Posterior vena cava (tissue), 2 donors: ENCODE measurements around the gene BBOX1. TPM values are rescaled to one million over a fixed set of nuclear protein-coding genes. Genes with fewer than 3 reads are reported as not detected.

Source experiments
- DNase-seq: peaks from one replicate; pipeline ENCODE4 v3.0.0-alpha.2; 2020; ENCODE audit warnings: low spot score
- intact Hi-C, 2 donors: fragments of 100-400 bp; cut with DNase I; formaldehyde crosslinking; loops; one replicate each; pipeline versions ENCODE4 v1.14.1 to v1.14.2; 2022 to 2023
- total RNA-seq, 2 donors: library from RNA; stranded (reverse); fragmentation: NEBNext Ultra II Directional; extraction: Animal tissue kit (Norgen Biotek cat#: 25700); gene quantifications; one replicate each; pipeline ENCODE4 v1.2.1, GENCODE V29; 2021
- donor health status: DM: yes; HTN: yes; CAD: no.
- donor health status: DM: yes; HTN: yes; CAD: no.

BBOX1 gene
- total RNA-seq, 2 donors from 2014 or later = not detected

- DNase-seq = no peak
- intact Hi-C loops = no loop called here
These were observed 17.9 kb upstream of the BBOX1 start for GRCh38 chr11:27022659-27023251.

- DNase-seq = no peak
- intact Hi-C loops = no loop called here
These were observed 15.8 kb upstream of the BBOX1 start for GRCh38 chr11:27024865-27025264.

- intact Hi-C loops = no loop called here
- DNase-seq = no peak
These were observed 15.2 kb upstream of the BBOX1 start for GRCh38 chr11:27025312-27025955.

GRCh38 chr11:27025957-27026733, 14.5 kb upstream of the BBOX1 start:
- intact Hi-C loops = no loop called here
- DNase-seq = no peak

GRCh38 chr11:27028561-27028965, 12.1 kb upstream of the BBOX1 start:
- DNase-seq = no peak
- intact Hi-C loops = no loop called here

- DNase-seq = no peak
These were observed 10.6 kb upstream of the BBOX1 start for GRCh38 chr11:27029966-27030365.

GRCh38 chr11:27031754-27032153, 8.9 kb upstream of the BBOX1 start:
- intact Hi-C loops = no loop called here
- DNase-seq = no peak

More at GRCh38 chr11:27029966-27030365, 10.6 kb upstream of the BBOX1 start:
- intact Hi-C loops = no loop called here

- DNase-seq = no peak
- intact Hi-C loops = no loop called here
These were observed 742 bp upstream of the BBOX1 start for GRCh38 chr11:27039873-27040272.

GRCh38 chr11:27041141-27041899, 705 bp downstream of the BBOX1 start:
- DNase-seq = no peak
- intact Hi-C loops = no loop called here

- DNase-seq = no peak
- intact Hi-C loops = no loop called here
These were observed 6.3 kb downstream of the BBOX1 start for GRCh38 chr11:27046956-27047355.

GRCh38 chr11:27052668-27053067, 12.1 kb downstream of the BBOX1 start:
- no peak for DNase-seq
- intact Hi-C loops = no loop called here

GRCh38 chr11:27055065-27055682, 14.6 kb downstream of the BBOX1 start:
- intact Hi-C loops = no loop called here
- no peak for DNase-seq

GRCh38 chr11:27057091-27057780, 16.6 kb downstream of the BBOX1 start:
- no peak for DNase-seq
- intact Hi-C loops = no loop called here

GRCh38 chr11:27058456-27058855, 17.8 kb downstream of the BBOX1 start:
- no peak for DNase-seq
- intact Hi-C loops = no loop called here

- no peak for DNase-seq
- intact Hi-C loops = no loop called here
These were observed 18.8 kb downstream of the BBOX1 start for GRCh38 chr11:27059431-27059830.

GRCh38 chr11:27060816-27061460, 20.3 kb downstream of the BBOX1 start:
- intact Hi-C loops = no loop called here

GRCh38 chr11:27061461-27061821, 20.8 kb downstream of the BBOX1 start:
- intact Hi-C loops = no loop called here
- DNase-seq = no peak

More at GRCh38 chr11:27060816-27061460, 20.3 kb downstream of the BBOX1 start:
- DNase-seq = no peak

- no peak for DNase-seq
These were observed 23.5 kb downstream of the BBOX1 start for GRCh38 chr11:27064086-27064485.

More at GRCh38 chr11:27064086-27064485, 23.5 kb downstream of the BBOX1 start:
- intact Hi-C loops = no loop called here
